Activated CD4-positive, alpha-beta T cell treated with anti-CD3 and anti-CD28 coated beads for 48 hours (primary cell): ENCODE data around the gene MAPK10.

Source experiments
- DNase-seq: peaks from one replicate; pipeline ENCODE4 v3.0.0-alpha.2; 2020

The MAPK10 gene

DNA sequence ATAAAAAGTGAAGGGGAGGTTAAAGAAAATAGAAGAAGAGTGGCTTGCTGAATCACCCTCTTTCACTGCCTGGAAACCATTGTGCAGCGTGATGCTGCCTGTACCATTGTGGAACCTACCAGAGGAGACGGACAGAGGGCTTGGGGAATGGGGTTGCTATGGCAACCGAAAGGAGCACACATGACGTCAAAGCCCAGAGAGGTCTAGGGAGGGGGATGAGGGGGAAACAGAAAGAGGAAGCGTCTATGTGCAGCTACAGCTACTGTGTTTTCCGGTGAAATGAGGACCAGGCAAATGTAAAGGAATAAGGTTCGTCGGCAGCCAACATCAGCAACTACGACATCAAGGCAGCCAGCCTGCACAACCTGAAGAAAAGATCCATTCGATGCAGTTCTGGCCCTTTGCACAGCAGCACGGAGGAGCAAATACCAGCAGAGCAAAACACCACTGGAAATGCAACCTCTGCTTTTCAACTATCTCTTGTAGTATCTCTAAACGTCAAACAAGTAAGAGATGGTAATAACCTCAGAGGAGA lies at the start of gene MAPK10:
MAPK10 (minus strand) TSS at position 110 of the 535 bp plus-strand sequence.
- DNase-seq, result peak; percentile 40

DNA sequence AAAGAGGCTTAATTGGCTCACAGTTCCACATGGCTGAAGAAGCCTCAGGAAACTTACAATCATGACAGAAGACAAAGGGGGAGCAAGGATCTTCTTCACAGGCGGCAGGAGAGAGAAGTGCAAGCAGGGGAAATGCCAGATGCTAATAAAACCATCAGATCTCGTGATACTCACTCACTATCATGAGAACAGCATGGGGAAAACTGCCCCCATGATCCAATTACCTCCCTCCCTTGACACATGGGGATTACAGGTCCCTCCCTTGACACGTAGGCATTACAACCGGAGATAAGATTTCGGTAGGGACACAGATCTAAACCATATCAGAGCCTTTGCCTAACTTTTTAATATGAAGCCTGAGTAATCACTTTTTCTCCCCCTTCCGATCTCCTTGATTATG lies 43.7 kb upstream of the MAPK10 start:
- DNase-seq, result no peak

- DNase-seq, result no peak
These were observed 42.0 kb upstream of the MAPK10 start for GRCh38 chr4:86401826-86402225.

DNA sequence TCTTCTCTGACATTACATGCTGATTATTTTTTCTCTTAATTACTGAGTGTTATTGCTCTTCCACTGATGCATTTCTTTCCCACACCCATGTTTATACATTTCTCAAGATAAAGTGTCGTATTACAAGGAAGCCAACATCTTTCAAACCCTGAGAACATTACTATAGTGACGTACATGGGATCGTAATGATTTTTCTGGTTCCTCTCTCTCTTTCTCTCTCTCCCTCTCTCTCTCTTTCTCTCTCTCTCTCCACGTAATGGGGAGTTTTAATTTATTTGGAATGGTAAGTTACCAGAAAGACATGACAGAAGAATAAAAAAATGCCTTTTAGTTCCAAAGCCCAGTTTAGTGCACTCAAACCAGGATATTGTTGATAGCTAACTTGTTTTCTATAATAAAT lies 40.4 kb upstream of the MAPK10 start:
- DNase-seq, result no peak

DNA sequence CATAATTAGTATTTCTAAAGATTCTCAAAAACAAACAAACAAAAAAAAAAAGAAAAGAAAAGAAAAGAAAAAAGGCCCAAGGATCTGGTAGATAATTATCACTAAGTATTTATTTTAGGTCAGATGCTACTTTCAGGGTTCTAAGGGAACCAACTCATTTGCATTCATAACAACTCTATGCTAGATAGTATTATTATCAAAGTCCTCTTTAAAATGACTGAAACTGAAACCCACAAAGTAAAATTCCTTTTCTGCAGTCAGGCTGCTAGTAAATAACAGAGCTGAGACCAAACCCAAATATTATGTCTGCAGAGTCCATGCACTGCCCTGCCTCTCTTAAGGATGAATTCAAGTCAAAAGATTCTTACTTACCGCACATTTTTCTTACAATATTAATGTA lies 38.3 kb upstream of the MAPK10 start:
- DNase-seq, result no peak

- DNase-seq, result no peak
These were observed 33.9 kb upstream of the MAPK10 start for GRCh38 chr4:86393749-86394148.

DNA sequence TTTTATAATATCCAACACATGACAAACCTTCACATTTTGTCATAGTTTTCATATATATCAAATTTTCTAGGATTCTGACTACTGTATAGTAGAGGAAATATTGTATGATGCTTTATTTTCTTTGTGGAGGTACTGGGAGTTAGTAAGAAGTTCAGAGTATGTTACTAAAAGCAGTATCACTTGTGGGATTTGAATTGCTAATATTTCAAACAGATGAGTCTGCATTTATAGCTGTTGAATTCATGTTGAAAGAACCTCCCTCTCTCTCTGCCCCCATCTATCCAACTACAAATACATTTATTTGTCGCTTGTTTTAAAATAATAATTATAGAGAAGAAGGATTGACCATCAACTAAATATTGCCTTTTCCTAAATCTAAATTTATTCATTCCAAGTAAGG lies 29.8 kb upstream of the MAPK10 start:
- no peak for DNase-seq

GRCh38 chr4:86388252-86388651 lies 28.4 kb upstream of the MAPK10 start:
- DNase-seq, result no peak

GRCh38 chr4:86386817-86387415 lies 27.1 kb upstream of the MAPK10 start:
- DNase-seq, result no peak

DNA sequence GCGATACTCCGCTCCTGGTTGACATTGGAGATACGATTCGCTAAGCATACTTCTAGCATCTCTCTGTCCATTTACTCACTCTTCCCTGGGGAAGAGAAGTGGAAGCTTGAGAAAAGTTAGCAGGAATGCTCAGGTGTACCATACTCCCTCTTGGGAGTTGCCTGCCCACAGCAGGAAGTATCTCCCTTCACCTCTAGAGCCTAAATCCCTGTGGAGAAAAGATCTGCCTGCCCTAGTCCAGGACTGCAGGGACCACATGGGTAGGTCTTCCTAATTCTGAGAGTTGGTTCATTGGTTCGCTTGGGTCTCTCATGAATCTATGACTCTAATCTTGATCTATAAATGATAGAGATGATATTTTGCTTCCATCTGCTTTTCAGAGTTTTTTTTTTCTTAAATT lies 26.3 kb upstream of the MAPK10 start:
- DNase-seq, result no peak

- no peak for DNase-seq
These were observed 21.6 kb upstream of the MAPK10 start for GRCh38 chr4:86381431-86381830.

DNA sequence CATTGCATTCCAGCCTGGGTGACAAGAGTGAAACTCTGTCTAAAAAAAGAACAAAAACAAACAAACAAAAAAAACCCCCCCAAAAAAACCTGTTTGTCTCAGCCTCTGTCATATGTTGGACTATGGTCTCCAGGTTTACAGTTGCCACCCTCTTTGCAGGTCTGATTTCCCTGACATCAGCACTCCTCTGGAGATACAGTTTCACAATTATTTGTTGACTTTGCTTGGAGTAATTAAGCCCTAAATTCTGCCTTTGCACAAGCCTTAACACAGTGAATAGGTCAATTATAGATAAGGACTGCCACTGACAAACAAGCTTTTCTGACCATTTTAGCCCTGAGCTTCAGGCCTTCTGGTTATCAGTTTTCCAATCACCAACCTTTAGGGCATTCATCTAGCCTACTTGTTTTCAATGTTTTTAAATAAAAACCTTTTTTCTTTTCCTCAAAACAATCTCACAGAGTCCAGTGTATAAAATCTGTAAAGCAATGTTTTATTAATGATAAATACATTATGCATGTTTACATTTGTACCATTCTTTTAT lies 20.4 kb upstream of the MAPK10 start:
- no peak for DNase-seq

DNA sequence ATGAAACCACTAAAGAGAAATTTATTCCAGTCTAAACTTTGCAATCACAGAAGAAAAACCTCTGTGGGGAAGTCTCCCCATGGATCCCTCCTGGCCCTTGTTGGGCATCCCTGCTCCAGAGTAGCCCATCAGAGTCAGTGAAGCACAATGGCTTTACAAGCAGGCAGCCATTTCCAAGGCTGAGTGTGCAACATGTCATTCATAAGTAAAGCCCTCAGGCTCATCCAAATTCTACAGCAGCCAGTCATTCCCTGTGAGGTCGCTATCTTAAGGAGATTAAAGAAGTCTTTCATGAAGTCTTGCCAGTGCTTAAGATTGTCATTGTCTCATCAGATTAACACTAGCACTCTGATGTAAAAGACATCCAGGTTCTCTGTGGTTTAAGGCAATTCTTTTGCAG lies 17.0 kb upstream of the MAPK10 start:
- no peak for DNase-seq

DNA sequence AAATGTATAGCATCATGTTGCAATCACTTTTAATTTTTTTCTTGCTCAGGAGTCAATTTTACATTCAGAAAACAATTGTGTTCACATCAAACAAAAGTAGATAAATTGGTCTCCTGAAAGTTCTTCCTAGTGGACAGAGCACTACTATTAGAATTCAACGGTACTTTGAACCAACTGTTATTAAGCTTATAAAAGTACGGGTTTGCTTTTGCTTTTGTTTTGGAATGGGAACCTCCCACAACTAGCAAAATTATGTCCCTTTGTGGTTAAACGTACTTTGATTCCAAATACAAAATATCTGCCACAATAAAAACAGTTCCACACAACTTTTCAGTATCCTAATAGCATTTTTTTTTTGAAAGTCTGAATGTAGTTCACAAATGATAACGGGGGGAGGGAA lies 8.6 kb upstream of the MAPK10 start:
- DNase-seq, result no peak

- no peak for DNase-seq
These were observed 7.7 kb upstream of the MAPK10 start for GRCh38 chr4:86367577-86367976.

DNA sequence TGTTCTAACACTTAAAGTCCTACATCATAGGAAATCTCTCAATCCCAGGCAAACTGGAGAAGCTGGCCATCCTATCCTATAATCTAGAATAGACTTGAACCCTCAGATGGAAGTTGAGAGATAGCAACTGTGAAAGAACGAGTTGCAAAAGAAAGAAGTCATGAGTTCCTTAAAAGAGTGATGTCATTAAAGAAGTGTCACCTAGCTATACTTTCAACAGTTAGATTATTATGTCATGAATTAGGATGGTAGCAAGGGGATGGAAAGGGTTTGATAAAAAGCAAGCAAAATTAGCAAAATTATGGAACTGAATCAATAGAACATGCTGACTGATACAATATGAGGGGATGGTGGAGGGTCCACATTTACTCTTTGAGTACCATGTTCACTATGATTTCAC lies 7.1 kb upstream of the MAPK10 start:
- DNase-seq, result no peak

DNA sequence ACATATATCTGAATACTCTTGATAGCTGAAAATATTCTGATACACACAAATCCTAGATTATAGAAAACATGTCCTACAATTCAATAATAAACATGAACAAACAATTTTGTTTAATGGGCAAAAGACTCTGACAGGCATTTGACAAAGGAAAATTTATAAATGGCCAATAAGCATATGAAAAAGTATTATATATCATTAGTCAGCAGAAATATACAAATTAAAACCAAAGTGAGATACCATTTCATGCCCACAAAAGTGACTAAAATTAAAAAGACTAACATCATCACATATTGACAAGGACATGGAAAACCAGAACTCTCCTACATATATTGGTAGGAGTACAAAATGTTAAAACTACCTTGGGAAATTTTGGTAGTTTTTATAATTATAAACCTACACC lies 2.7 kb upstream of the MAPK10 start:
- no peak for DNase-seq

DNA sequence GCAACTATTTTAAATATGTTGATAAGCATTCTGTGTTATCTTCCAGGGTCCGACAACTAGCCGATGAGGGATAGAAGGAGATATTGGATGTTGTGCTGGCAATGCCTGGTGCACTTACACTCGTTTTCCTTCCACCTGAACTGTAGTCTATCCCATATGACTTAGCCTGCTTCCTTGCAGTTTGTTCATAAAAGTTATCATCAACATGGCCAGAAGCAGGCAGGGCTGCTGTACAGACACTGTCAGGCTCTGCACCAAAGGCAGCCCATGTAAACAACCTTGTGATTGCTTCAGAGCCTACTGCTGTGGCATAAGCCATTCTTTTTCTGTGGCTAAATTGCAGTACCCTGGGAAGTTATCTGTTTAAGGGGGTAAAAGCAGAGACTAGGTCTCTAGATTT lies 1.6 kb downstream of the MAPK10 start:
- DNase-seq, result no peak

DNA sequence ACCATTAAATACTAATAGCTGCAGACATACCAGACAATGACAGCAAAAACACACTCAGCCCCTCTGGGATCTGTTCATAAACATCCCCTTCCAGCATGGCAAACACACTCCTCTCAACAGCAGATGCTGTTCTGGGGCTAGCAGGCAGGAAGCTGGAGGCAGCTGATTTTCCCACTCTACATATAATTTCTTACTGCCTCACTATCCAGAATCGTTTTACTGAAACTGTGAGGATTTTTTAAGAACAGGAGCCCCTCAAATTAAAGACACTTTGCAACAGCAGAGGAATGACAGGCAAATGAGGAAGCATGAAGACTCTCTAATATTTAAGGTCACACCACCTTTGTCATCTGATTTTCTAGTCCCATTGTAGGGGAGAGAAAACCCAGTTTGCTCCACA lies 2.2 kb downstream of the MAPK10 start:
- no peak for DNase-seq

GRCh38 chr4:86356425-86357210 lies 3.2 kb downstream of the MAPK10 start:
- DNase-seq, result no peak

DNA sequence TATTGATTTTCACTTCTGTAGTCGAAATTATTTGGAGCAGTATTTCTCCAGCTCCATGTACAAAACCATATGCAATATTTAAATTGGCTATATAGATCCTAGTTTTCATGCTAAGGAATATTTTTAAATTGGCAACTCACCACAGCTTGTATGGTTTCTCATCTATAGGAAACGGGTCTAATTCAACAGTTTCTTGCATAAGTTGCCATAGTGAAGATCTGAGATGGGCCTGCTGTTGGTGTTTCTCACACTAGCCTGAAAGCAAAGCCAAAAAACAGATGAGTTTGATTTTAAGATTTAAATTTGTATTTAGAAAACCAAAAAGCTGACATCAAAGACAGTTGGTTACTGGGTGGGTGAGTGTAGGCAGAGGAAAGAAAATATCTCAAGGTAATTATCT lies 5.5 kb downstream of the MAPK10 start:
- DNase-seq, result no peak

DNA sequence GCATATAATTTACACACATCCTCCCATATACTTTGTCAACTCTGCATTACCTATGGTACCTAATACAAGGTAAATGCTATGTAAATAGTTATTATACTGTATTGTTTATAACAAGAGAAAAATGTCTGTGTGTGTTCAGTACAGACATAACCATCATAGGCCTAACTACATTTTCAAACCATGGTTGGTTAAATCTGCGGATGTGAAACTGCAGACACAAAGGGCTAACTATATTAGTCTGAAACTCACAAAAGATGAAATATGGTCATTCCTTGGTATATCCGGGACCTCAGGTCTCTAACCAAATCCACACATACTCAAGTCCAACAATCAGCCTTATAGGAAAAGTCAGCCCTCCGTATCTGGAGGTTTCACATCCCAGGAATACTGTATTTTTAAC lies 13.5 kb downstream of the MAPK10 start:
- no peak for DNase-seq

DNA sequence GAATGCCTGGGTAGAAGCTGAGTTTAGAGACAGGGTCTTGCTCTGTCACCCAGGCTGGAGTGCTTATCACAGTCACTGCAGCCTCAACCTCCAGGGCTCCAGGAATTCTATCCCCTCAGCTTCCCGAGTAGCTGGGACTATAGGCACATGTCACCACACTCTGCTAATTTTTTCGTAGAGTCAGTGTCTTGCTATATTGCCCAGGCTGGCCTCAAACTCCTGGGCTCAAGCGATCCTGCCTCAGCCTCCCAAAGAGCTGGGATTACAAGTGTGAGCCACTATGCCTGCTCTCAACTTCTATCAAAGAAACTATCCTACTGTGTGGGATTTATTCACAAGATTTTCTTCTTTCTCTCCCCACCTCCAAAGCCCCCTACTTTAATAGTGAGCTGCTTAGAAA lies 15.7 kb downstream of the MAPK10 start:
- DNase-seq, result no peak

DNA sequence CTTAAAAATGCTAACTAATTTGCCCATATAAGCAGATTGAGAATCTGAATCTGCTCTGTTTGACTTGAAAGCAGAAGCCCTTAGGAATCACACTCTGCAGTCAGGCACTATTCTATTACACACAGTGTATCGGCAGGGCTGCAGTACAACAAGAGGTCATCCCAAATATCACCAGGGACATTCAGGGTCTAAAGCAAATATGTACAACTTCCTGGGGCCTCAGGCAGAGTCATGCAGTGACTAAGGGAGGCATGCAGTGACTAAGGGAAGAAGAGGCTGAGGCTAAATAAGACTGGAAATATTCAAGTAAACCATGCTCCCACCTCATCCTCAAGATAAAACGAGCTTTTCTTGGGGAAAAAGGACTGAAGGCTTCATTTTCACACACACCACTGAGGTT lies 20.9 kb downstream of the MAPK10 start:
- no peak for DNase-seq
